GM12801 (cell line): ENCODE results near the gene WNK2.

Experiments
- TF ChIP-seq, protein P1 (sequence below): IDR thresholded peaks from one replicate; pipeline ENCODE4 v1.5.1; 2011; ENCODE audit warnings: control low read depth; ENCODE audit not compliant: insufficient read length; ENCODE audit errors: extremely low read depth

Gene WNK2

DNA sequence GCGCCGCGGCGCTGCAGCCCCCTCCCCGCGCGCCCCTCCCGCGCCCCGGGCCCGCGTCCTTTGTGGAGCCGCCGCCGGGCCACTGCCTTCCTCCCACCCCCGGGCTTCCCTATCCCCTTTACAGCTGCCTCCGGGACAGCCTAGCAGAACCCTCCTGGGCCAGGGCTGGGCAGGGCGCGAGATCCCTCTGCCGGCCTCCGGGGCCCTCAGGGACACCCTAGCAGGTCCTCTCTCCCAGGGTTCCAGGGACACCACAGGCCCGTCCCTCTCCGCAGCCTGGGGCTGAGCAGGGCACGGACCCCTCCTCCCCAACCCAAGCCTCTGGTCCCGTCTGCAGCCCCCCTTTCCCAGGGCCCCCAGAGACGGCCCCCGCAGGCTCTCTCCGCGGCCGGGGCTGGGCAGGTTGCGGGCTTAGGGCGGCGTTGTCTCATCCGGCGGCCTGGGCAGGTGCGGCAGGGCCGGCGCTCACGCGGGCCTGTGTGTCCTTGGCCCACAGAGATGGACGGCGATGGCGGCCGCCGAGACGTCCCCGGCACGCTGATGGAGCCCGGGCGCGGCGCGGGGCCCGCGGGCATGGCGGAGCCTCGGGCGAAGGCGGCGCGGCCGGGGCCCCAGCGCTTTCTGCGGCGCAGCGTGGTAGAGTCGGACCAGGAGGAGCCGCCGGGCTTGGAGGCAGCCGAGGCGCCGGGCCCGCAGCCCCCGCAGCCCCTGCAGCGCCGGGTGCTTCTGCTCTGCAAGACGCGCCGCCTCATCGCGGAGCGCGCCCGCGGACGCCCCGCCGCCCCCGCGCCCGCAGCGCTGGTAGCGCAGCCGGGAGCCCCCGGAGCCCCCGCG is 710 bp downstream of the WNK2 start:
- TF ChIP-seq, protein P1, sequence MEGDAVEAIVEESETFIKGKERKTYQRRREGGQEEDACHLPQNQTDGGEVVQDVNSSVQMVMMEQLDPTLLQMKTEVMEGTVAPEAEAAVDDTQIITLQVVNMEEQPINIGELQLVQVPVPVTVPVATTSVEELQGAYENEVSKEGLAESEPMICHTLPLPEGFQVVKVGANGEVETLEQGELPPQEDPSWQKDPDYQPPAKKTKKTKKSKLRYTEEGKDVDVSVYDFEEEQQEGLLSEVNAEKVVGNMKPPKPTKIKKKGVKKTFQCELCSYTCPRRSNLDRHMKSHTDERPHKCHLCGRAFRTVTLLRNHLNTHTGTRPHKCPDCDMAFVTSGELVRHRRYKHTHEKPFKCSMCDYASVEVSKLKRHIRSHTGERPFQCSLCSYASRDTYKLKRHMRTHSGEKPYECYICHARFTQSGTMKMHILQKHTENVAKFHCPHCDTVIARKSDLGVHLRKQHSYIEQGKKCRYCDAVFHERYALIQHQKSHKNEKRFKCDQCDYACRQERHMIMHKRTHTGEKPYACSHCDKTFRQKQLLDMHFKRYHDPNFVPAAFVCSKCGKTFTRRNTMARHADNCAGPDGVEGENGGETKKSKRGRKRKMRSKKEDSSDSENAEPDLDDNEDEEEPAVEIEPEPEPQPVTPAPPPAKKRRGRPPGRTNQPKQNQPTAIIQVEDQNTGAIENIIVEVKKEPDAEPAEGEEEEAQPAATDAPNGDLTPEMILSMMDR, result no peak

DNA sequence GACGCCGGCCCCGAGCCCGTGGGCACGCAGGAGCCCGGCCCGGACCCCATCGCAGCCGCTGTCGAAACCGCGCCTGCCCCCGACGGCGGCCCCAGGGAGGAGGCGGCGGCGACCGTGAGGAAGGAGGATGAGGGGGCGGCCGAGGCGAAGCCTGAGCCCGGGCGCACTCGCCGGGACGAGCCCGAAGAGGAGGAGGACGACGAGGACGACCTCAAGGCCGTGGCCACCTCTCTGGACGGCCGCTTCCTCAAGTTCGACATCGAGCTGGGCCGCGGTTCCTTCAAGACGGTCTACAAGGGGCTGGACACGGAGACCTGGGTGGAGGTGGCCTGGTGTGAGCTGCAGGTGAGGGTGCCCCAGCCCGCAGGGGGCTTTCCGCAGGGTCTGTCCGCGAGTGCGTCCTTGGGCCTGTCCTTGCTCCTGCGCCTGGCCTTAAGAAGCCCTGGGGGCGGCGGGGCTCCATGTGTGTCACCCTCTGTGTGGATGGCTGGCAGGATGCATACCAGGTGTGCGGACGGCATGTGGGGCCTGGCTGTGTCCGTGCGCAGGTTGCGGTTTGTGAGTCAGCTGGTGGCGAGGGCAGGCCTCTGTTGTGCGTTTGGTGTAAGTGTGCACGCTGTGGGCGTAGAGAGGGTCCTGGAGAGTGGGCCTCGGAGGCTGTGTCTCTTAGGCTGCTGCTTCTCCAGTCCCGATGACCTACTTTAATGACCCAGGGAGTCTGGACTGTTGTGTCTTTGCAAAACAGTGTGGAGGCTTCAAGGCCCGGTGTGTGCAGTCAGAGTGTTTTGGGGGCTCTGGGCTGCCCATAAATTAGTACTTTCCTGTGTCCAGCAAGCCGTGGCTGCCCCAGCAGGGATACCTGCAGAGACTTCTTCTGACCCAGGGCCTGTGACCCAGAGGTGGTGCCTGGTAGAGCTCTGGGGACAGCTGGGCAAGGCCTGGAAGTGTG is 1.6 kb downstream of the WNK2 start:
- TF ChIP-seq, protein P1, result no peak

DNA sequence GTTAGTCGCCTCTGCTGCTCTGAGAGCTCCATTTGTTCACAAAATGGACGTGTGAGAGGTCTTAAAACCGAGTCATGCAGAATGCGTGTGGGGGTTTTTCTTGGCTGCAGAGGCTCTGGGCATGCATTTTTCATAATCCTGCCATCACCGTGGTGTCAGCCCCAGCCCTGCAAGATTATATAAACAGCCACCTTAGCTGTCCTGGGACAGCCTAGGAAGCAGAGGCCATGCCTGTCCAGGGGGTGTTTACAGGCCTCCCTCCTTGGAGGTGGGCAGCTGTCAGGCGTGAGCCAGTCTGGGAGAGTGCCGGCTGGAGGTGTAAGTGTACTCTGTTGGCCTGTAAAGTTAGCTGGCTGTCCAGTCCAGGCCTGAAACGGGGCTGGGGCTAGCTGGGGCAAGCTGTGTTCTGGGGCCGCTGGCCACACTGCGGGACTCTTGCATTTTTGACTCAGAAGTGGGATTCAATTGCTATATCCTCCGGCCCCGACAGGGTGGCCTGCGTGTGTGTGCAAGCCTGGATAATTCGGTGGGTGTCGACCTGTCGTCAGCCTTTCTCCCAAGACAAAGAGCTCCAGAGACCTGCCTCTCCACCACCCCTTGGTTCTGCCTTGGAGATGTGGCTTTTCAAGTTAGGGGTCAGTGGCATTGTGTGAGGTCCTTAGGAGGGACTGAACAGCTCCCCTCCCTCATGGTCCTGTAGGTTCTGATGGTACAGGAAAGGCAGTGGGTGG is 2.4 kb downstream of the WNK2 start:
- TF ChIP-seq, protein P1, result no peak

DNA sequence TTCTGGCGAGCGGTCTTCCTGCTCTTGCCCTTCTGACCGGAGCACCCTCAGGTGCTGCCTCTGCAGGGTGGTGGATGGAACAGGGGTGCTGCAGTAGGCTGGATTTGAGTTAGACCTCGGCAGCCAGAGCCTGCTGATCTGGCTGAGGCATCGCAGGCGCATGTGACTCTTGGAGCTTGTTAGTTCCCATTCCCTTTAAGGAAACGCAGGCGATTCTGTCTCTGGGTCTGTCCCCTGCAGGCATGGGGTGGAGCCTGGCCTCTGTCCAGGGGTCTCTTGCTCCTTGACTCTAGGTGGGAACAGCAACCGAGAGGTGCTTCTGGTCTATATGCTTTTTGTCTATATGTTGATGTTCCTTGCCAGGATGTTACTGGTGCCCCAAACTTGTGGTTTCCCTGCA is 3.1 kb downstream of the WNK2 start:
- TF ChIP-seq, protein P1, result no peak

DNA sequence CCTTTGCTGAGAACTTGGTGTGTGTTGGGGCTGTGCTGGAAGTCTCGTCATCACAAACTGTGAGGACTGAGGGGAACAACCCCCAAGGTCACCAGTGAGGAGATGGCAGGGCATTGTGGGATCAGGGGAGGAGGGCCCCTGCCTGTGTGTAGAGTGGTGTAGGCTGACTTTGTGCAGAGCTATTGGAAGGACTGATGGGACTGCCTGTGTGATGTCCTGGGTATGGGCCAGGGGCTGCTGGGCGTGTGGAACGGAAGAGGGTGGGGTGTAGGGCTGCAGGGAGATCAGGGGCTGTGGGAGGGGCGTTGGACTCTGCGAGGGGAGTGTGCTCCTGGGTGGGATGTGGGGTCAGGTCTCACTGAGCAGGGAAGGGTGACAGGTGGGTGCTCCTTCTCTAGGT is 3.6 kb downstream of the WNK2 start:
- TF ChIP-seq, protein P1, result no peak

DNA sequence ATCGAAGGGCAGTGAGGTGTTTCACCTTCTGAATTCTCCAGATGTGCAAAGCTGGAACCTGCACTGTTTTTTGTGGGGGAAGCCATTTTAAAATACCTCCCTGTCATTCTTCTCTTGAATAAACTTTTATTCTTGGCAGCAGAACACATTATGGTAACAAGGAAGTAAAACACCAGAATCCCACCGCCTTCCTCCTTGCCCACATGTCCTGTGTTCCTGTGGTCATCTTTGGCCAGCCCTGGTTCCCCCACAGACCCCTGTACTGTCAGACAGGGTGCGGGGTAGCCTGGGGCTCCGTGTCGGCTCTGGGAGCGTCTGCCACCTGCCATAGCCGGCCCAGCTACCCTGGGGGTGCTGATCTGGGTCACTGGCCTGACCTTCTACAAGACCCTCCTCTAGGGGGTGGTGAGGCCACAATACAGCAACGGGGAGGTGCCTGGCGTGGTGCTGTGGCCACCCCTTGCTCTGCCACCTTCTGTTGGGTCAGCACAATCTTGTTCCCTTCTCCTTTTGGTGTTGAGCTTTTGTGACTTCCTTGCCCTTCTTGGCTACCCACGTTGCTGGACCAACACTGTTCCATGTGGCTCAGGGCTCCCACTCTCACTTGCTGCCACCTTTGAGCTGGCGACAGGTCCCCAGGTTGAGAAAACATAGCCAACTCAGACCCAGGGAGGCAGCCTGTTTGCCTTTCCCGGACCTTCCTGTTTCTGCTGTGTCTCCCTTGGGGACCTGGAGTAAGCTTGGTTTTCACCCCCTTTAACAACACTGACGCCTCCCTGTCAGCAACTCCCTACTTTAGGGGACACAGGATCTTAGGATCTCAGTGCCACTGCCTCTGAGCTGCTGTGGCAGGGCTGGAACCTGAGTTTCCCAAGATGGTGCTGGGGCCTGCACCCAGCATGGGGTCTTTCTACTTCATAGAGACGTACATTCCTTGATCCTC is 4.8 kb downstream of the WNK2 start:
- TF ChIP-seq, protein P1, result no peak
